BJ (cell line): ENCODE data around the gene BRPF3. TPM values are rescaled to one million over a fixed set of nuclear protein-coding genes. Genes with fewer than 3 reads are reported as not detected.

Experiments
- CTCF ChIA-PET: fragments of 350-600 bp; formaldehyde crosslinking; extraction: SDS; loops from one replicate; lab custom pipeline; 2021; ENCODE audit warnings: antibody characterized with exemption, inconsistent platforms; lab: Yijun Ruan, JAX
- POLR2A ChIA-PET: fragments of 300-600 bp; sonication (Branson Sonifier 250); formaldehyde crosslinking; extraction: SDS; loops from one replicate; lab custom pipeline; 2021; ENCODE audit warnings: antibody characterized with exemption; lab: Charles Lee
- DNase-seq: peaks from one replicate; pipeline ENCODE4 v3.0.0-alpha.2; 2011; ENCODE audit warnings: low read depth
- H3K27me3 ChIP-seq: 2 replicates; pipeline ENCODE4 v1.6.0; 2011; ENCODE audit warnings: low read length; ENCODE audit not compliant: control insufficient read depth, insufficient read depth
- H3K36me3 ChIP-seq: 2 replicates; pipeline ENCODE4 v1.5.1; 2011; ENCODE audit warnings: low read length; ENCODE audit not compliant: control insufficient read depth, insufficient read depth
- H3K4me3 ChIP-seq: 2 replicates; pipeline ENCODE4 v1.5.1; 2011; ENCODE audit warnings: low read depth, mild to moderate bottlenecking, control low read depth, low read length
- polyA plus RNA-seq: library from polyadenylated mRNA; depleted of rRNA; stranded (reverse); fragments of >200 nt; gene quantifications from 2 replicates; pipeline ENCODE4 v1.2.3, GENCODE V29; 2011
- TF ChIP-seq, protein P1 (sequence below): IDR thresholded peaks from 2 replicates; pipeline ENCODE4 v1.5.1; 2011; ENCODE audit warnings: low read depth, mild to moderate bottlenecking, control low read depth, inconsistent platforms, low read length, moderate library complexity; ENCODE audit not compliant: insufficient read depth

BRPF3 gene
- polyA plus RNA-seq, 1 experiment = 13.2 TPM

DNA sequence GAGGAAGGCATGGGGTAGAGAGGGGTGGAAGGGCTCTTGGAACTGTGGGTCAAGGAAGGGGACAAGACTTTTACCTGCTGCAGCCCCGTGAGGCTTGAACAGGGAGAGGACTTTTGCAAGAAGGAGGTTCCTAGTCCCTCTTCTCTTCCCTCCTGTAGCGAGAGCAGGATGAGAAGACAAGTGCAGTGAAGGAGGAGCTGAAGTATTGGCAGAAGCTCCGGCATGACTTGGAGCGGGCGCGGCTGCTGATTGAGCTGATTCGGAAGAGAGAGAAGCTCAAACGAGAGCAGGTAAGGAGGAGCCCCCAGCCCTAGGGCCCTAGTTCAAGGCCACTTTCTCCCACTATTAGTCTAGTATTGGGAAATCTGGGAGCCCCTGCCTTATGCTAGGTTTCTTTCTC, 10.6 kb downstream of the BRPF3 start:
- no peak overlapping the region for H3K4me3 ChIP-seq
- POLR2A ChIA-PET = no interaction called here
- H3K27me3 ChIP-seq = no peaks in the 10 kb centered on the region
- peaks cover 20% of the 10 kb centered on the region for H3K36me3 ChIP-seq
- TF ChIP-seq, protein P1, sequence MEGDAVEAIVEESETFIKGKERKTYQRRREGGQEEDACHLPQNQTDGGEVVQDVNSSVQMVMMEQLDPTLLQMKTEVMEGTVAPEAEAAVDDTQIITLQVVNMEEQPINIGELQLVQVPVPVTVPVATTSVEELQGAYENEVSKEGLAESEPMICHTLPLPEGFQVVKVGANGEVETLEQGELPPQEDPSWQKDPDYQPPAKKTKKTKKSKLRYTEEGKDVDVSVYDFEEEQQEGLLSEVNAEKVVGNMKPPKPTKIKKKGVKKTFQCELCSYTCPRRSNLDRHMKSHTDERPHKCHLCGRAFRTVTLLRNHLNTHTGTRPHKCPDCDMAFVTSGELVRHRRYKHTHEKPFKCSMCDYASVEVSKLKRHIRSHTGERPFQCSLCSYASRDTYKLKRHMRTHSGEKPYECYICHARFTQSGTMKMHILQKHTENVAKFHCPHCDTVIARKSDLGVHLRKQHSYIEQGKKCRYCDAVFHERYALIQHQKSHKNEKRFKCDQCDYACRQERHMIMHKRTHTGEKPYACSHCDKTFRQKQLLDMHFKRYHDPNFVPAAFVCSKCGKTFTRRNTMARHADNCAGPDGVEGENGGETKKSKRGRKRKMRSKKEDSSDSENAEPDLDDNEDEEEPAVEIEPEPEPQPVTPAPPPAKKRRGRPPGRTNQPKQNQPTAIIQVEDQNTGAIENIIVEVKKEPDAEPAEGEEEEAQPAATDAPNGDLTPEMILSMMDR = no peak
- DNase-seq = no peak
- CTCF ChIA-PET = interaction anchor here (1.2 to 1.4 kb wide), 2 partner anchors 10 to 15 kb away, joined by 3 read pairs; no protein-coding TSS in a partner anchor

DNA sequence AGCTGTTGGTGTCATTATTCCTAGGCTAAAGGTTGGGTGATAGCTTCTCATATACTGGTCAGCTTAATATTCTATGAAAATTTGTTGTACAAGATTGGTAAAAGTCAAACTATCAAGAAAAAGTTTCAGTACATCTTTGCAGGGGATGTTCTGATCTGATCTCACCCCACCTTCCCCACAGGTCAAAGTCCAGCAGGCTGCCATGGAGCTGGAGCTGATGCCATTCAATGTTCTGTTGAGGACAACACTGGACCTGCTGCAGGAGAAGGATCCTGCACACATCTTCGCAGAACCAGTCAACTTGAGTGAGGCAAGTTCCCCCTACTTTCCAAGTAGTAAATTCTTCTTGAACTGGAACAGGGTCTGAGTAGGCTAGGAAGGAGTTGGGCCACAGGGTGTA, 13.1 kb downstream of the BRPF3 start:
- ChIA-PET POLR2A (no interaction called here), CTCF (interaction anchor here (1.2 kb wide), 1 partner anchor 93 kb away, joined by 5 read pairs; no protein-coding TSS in a partner anchor)
- DNase-seq = no peak
- TF ChIP-seq, protein P1 = no peak
- H3K27me3 ChIP-seq = no peaks in the 10 kb centered on the region
- peaks cover 22% of the 10 kb centered on the region for H3K36me3 ChIP-seq
- H3K4me3 ChIP-seq = no peak overlapping the region

DNA sequence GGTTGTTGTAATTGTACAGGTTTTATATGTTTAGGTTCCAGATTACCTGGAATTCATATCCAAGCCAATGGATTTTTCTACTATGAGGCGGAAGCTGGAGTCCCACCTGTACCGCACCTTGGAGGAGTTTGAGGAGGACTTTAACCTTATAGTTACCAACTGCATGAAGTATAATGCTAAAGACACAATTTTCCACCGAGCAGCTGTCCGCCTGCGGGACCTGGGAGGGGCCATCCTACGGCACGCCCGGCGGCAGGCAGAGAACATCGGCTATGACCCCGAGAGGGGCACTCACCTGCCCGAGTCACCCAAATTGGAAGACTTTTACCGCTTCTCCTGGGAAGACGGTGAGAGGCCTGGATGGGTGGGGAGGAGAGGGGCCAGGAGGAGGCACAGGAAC, 13.6 kb downstream of the BRPF3 start:
- Histone ChIP-seq H3K27me3 (no peaks in the 10 kb centered on the region), H3K4me3 (no peak overlapping the region), H3K36me3 (peaks cover 20% of the 10 kb centered on the region)
- TF ChIP-seq, protein P1 = no peak
- POLR2A ChIA-PET = no interaction called here
- CTCF ChIA-PET = interaction anchor here (0.6 to 1.6 kb wide), 3 partner anchors 12 to 220 kb away, joined by 3 to 5 read pairs (median 4); no protein-coding TSS in a partner anchor
- DNase-seq = no peak

DNA sequence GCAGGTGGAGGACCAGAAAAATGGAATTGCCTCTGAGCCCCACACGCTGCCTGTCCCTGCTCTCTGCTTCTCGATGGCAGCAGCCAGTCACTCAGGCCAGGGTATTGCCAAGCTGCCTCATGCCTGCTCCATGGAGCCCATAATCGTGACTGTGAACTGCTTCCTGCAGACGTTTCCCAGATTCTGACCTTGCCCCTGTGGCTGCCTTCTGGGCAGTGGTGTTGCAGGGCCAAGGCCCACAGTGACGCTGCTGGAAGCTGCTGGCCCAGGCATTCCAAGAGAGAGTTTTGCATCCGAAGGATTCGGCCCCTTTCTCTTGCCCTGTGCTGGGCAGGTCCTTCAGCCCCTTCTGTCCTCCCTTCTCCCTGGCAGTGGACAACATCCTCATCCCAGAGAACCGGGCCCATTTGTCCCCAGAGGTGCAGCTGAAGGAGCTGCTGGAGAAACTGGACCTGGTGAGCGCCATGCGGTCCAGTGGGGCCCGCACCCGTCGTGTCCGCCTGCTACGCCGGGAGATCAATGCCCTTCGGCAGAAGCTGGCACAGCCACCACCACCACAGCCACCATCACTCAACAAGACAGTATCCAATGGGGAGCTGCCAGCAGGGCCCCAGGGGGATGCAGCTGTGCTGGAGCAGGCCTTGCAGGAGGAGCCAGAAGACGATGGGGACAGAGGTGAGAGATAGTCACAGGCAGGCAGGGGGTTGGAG, 14.5 kb downstream of the BRPF3 start:
- DNase-seq = no peak
- peaks cover 22% of the 10 kb centered on the region for H3K36me3 ChIP-seq
- H3K27me3 ChIP-seq = no peaks in the 10 kb centered on the region
- no peak overlapping the region for H3K4me3 ChIP-seq
- ChIA-PET CTCF (interaction anchor here (1.2 to 1.6 kb wide), 2 partner anchors 13 to 91 kb away, joined by 4 to 5 read pairs; no protein-coding TSS in a partner anchor), POLR2A (no interaction called here)
- TF ChIP-seq, protein P1 = no peak

DNA sequence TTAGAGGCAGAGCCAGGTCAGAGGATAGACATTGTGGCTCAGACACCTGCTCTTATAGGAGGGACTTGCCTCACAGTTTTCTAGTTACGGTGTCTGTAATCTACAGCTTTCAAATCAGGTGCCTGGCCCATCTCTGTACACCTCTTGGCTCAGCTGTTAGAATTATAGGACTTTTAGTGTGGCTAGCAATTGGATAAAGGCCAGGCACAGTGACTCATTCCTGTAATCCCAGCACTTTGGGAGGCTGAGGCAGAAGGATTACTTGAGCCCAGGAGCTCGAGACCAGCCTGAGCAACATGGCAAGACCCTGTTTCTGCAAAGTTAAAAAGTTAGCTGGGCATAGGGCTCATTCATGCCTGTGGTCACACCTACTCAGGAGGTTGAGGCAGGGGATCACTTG, 20.0 kb downstream of the BRPF3 start:
- TF ChIP-seq, protein P1 = no peak
- Histone ChIP-seq H3K36me3 (peaks cover 18% of the 10 kb centered on the region), H3K4me3 (no peak overlapping the region), H3K27me3 (no peaks in the 10 kb centered on the region)
- ChIA-PET POLR2A (no interaction called here), CTCF (interaction anchor here (1.4 kb wide), 1 partner anchor 144 kb away, joined by 3 read pairs; no protein-coding TSS in a partner anchor)
- no peak for DNase-seq
